Right atrium auricular region (tissue), 2 donors: ENCODE data around the gene PIGN. TPM values are rescaled to one million over a fixed set of nuclear protein-coding genes. Genes with fewer than 3 reads are reported as not detected.
A peak's percentile ranks its signal among the peaks of the same experiment; 100 is the strongest.

ENCODE experiments used
- DNase-seq: peaks from one replicate; pipeline ENCODE4 v3.0.0-alpha.2; 2019; ENCODE audit warnings: low spot score
- H3K27ac ChIP-seq, 2 donors: fragments of 200-600 bp; sonication (generic); 1 replicate in 1 of 2; 2 replicates in 1 of 2; pipeline ENCODE4 v1.5.1; 2016 to 2019
- H3K27me3 ChIP-seq, 2 donors: fragments of 200-600 bp; sonication (generic); one replicate each; pipeline versions ENCODE4 v1.5.1 to v1.6.0; 2017 to 2019
- H3K36me3 ChIP-seq: fragments of 200-600 bp; sonication (generic); one replicate; pipeline ENCODE4 v1.5.1; 2016
- H3K4me1 ChIP-seq, 2 donors: fragments of 200-600 bp; sonication (generic); one replicate each; pipeline versions ENCODE4 v1.5.1 to v1.6.0; 2017 to 2019
- H3K4me3 ChIP-seq, 2 donors: fragments of 200-600 bp; sonication (generic); 1 replicate in 1 of 2; 2 replicates in 1 of 2; pipeline ENCODE4 v1.5.1; 2017 to 2019; ENCODE audit warnings: mild to moderate bottlenecking in 1 of 2, moderate library complexity in 1 of 2
- H3K9me3 ChIP-seq, 2 donors: fragments of 200-600 bp; sonication (generic); one replicate each; pipeline ENCODE4 v1.5.1; 2019
- CTCF ChIP-seq, 2 donors: fragments of 200-600 bp; sonication (generic); IDR thresholded peaks; one replicate each; pipeline ENCODE4 v1.5.1; 2019; ENCODE audit warnings: antibody characterized with exemption in 2 of 2
- total RNA-seq, 2 donors: library from RNA; depleted of rRNA; stranded (reverse); fragments of >200 nt; gene quantifications; one replicate each; pipeline ENCODE4 v1.1.0, GENCODE V29; 2016

The PIGN gene
- total RNA-seq, 2 donors from 2014 or later, result 10.8 to 16.8 TPM

- DNase-seq, result no peak
- Histone ChIP-seq H3K36me3 (no peaks in the 10 kb centered on the region), H3K27ac (no peak overlapping the region), H3K4me3 (no peak overlapping the region), H3K27me3 (no peaks in the 10 kb centered on the region), H3K9me3 (no peaks in the 10 kb centered on the region), H3K4me1 (no peaks in the 10 kb centered on the region)
- no peak for TF ChIP-seq CTCF (IDR thresholded peaks at IDR 0.05)
Measured at GRCh38 chr18:62144338-62144737, 42.5 kb downstream of the PIGN start.

GRCh38 chr18:62140259-62140658 lies 46.6 kb downstream of the PIGN start:
- no peaks in the 10 kb centered on the region for H3K4me1 ChIP-seq
- TF ChIP-seq CTCF (IDR thresholded peaks at IDR 0.05), result no peak
- H3K36me3 ChIP-seq, result peaks cover 13% of the 10 kb centered on the region
- no peaks in the 10 kb centered on the region for H3K9me3 ChIP-seq
- no peak overlapping the region for H3K27ac ChIP-seq
- H3K4me3 ChIP-seq, result no peak overlapping the region
- DNase-seq, result no peak
- no peaks in the 10 kb centered on the region for H3K27me3 ChIP-seq

- Histone ChIP-seq H3K36me3 (peaks cover 13% of the 10 kb centered on the region), H3K27me3 (no peaks in the 10 kb centered on the region), H3K4me1 (no peaks in the 10 kb centered on the region), H3K4me3 (no peak overlapping the region), H3K27ac (no peak overlapping the region), H3K9me3 (no peaks in the 10 kb centered on the region)
- DNase-seq, result no peak
- no peak for TF ChIP-seq CTCF (IDR thresholded peaks at IDR 0.05)
Measured at GRCh38 chr18:62138461-62139235, 48.2 kb downstream of the PIGN start.

GRCh38 chr18:62131301-62131909 lies 55.5 kb downstream of the PIGN start:
- Histone ChIP-seq H3K4me1 (no peaks in the 10 kb centered on the region), H3K27ac (no peak overlapping the region), H3K36me3 (no peaks in the 10 kb centered on the region), H3K4me3 (no peak overlapping the region), H3K27me3 (no peaks in the 10 kb centered on the region), H3K9me3 (no peaks in the 10 kb centered on the region)
- TF ChIP-seq CTCF (IDR thresholded peaks at IDR 0.05), result peak; percentile 66 to 90
- DNase-seq, result no peak

- TF ChIP-seq CTCF (IDR thresholded peaks at IDR 0.05), result no peak
- no peaks in the 10 kb centered on the region for H3K36me3 ChIP-seq
- no peaks in the 10 kb centered on the region for H3K9me3 ChIP-seq
- H3K4me3 ChIP-seq, result no peak overlapping the region
- no peak for DNase-seq
- no peaks in the 10 kb centered on the region for H3K27me3 ChIP-seq
- H3K4me1 ChIP-seq, result no peaks in the 10 kb centered on the region
- H3K27ac ChIP-seq, result no peak overlapping the region
Measured at GRCh38 chr18:62128157-62128556, 58.7 kb downstream of the PIGN start.
